Measurements from ENCODE around the gene VWA7. TPM values are rescaled to one million over a fixed set of nuclear protein-coding genes. Genes with fewer than 3 reads are reported as not detected.

The VWA7 gene
- total RNA-seq, 1 experiment from 2014 or later: 2.5 TPM

- H2BK120ac ChIP-seq (ENCODE audit: low read depth, low read length, poor library complexity, severe bottlenecking): no peak within 1 kb of the TSS
- no peak within 1 kb of the TSS for H3K9ac ChIP-seq (ENCODE audit: extremely low read depth, insufficient read length, low read length)
- no peak within 1 kb of the TSS for H2BK20ac ChIP-seq (ENCODE audit: low read depth, low read length, poor library complexity, severe bottlenecking)
- no peaks in the 10 kb centered on the region for H3K9me3 ChIP-seq (ENCODE audit: control insufficient read depth, low read depth, low read length)
- no peak within 1 kb of the TSS for H3K4me2 ChIP-seq (ENCODE audit: insufficient read depth, insufficient read length, low read length)
- no peak within 1 kb of the TSS for H4K5ac ChIP-seq (ENCODE audit: insufficient read length, low read depth, low read length)
- H2BK12ac ChIP-seq (ENCODE audit: insufficient read length, low read depth, low read length): no peak within 1 kb of the TSS
- H3K27me3 ChIP-seq (ENCODE audit: insufficient read depth, low read length): no peaks in the 10 kb centered on the region
- Mint-ChIP-seq H3K36me3 (ENCODE audit: insufficient read depth in 1 of 3, low read depth in 3 of 3) (peaks cover 13 to 49% (median 34%) of the 10 kb centered on the region in 3 experiments), H3K9me3 (no peaks in the 10 kb centered on the region; a peak in 1 of 5 replicates), H3K4me3 (peak within 1 kb of the TSS in 1 of 2 experiments; percentile 24; a peak in 2 of 5 replicates), H3K4me1 (peaks cover 23 to 27% of the 10 kb centered on the region in 2 experiments), H3K27me3 (ENCODE audit: low read depth) (no peaks in the 10 kb centered on the region; the same call in 1 of the 2 replicates), H3K27ac (peak within 1 kb of the TSS; percentile 28 to 93 (median 77); a peak in 5 of 7 replicates)
- no peak for TF ChIP-seq CTCF (conservative IDR thresholded peaks at IDR 0.05)
- H4K91ac ChIP-seq (ENCODE audit: insufficient read length, low read depth, low read length): no peak within 1 kb of the TSS
- DNase-seq: no peak
- no peak within 1 kb of the TSS for H3K18ac ChIP-seq (ENCODE audit: insufficient read length, low read depth, low read length)
- H3K23ac ChIP-seq (ENCODE audit: insufficient read length, low read depth, low read length): no peak within 1 kb of the TSS
- no peak within 1 kb of the TSS for H3K27ac ChIP-seq (ENCODE audit: insufficient read length, low read depth, low read length)
- no peak within 1 kb of the TSS for H3K4ac ChIP-seq (ENCODE audit: low read depth, low read length)
- H4K20me1 ChIP-seq (ENCODE audit: control insufficient read depth, insufficient read depth, insufficient read length): no peaks in the 10 kb centered on the region
- no peak within 1 kb of the TSS for H3T11ph ChIP-seq (ENCODE audit: low read length)
- no peaks in the 10 kb centered on the region for H3K79me2 ChIP-seq (ENCODE audit: insufficient read depth, low read length)
- H3K23me2 ChIP-seq (ENCODE audit: insufficient read length, low read depth, low read length, poor library complexity, severe bottlenecking): no peaks in the 10 kb centered on the region
- no peaks in the 10 kb centered on the region for H3K4me1 ChIP-seq (ENCODE audit: insufficient read depth, low read length)
- H4K8ac ChIP-seq (replicated peaks; ENCODE audit: insufficient read length, low read depth, low read length): no peak within 1 kb of the TSS
- no peak within 1 kb of the TSS; the same call in 1 of the 2 replicates for H3K14ac ChIP-seq (ENCODE audit: insufficient read depth, low read length)
- no peak within 1 kb of the TSS for H2AK5ac ChIP-seq (ENCODE audit: insufficient read length, low read length)
- no peak within 1 kb of the TSS for H2AFZ ChIP-seq (ENCODE audit: low read length)
- no peak within 1 kb of the TSS for H2BK5ac ChIP-seq (ENCODE audit: insufficient read length, low read length)
- WGBS (ENCODE audit: extremely low coverage, insufficient read length, low lambda C conversion rate): no CpG with 5 or more reads among the region's 4 CpGs
- no peak within 1 kb of the TSS for H2BK15ac ChIP-seq (ENCODE audit: low read depth, low read length)
- no peak within 1 kb of the TSS for H3K56ac ChIP-seq (ENCODE audit: insufficient read length, low read depth, low read length)
- no peaks in the 10 kb centered on the region for H3K79me1 ChIP-seq (ENCODE audit: insufficient read depth, low read depth, low read length, poor library complexity, severe bottlenecking)
Measured at GRCh38 chr6:31762356-31762755, 14.8 kb downstream of the VWA7 start, which contains the start of gene SAPCD1. Gene SAPCD1, plus strand, starts transcription at chr6:31762656. Its CDS starts 399 bp downstream, at chr6:31763055.

Measured in H9 (cell line).